ENCODE data around the gene LRRC7.

- no peak for TF ChIP-seq CTCF (conservative IDR thresholded peaks at IDR 0.05 in 1 of 2, IDR thresholded peaks at IDR 0.05 in 1 of 2; ENCODE audit: low read depth in 1 of 2, low read length in 2 of 2)
- TF ChIP-seq EZH2 (IDR thresholded peaks at IDR 0.05; ENCODE audit: low read length, missing control alignments) = no peak
Observed at GRCh38 chr1:69914976-69915765, 347.4 kb downstream of the LRRC7 start.

All from fibroblast of lung (primary cell).